ENCODE results near the gene CCDC152.
"Not testable (repeated sequence)": the region's sequence is repeated elsewhere in the genome, so short reads cannot be mapped to it uniquely, and the experiment has no call there.

CCDC152 gene

DNA sequence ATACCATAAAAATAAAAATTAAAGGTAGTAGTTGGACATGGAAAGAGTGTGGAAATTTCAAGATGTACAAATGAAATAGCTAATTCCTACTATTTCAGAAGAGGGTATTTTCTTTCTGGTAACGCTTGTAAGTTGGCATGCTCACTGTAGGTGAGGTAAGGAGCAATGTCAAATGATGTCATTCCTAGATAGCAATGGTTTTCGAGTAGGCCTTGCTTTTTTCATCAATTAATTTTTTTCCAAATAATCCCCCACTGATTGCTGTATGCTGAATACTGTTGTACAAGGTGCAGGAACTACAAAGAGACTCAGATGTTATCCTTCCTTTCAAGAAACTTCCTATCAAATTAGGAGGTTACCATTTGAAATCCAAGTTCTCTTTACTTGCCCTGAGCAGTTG lies 56.0 kb downstream of the CCDC152 start:
- DNase-seq (ENCODE audit: low spot score): peak; percentile 37

DNA sequence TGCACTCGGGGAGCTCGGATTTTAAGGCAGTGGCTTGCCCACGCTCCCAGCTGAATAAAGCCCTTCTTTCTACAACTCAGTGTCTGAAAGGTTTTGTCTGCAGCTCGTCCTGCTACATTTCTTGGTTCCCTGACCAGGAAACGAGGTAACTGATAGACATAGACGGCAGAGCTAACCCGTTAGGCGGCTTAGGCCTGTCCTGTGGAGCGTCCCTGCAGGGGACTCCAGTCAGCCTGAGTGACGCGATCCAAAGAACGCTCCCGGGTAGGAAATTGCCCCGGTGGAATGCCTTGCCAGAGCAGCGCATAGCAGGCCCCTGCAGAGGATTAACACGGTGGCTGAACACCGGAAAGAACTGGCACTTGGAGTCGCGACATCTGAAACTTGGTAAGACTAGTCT lies 56.9 kb downstream of the CCDC152 start:
- peak; percentile 60 for DNase-seq (ENCODE audit: low spot score)

- not testable (repeated sequence) for DNase-seq (ENCODE audit: low spot score)
These were observed 59.9 kb downstream of the CCDC152 start for GRCh38 chr5:42816546-42816945.

- no peak for DNase-seq (ENCODE audit: low spot score)
These were observed 63.1 kb downstream of the CCDC152 start for GRCh38 chr5:42819745-42820144.

- DNase-seq (ENCODE audit: low spot score): no peak
These were observed 65.9 kb downstream of the CCDC152 start for GRCh38 chr5:42822548-42822947.

GRCh38 chr5:42824347-42824976 lies 67.8 kb downstream of the CCDC152 start:
- no peak for DNase-seq (ENCODE audit: low spot score)

- no peak for DNase-seq (ENCODE audit: low spot score)
These were observed 69.0 kb downstream of the CCDC152 start for GRCh38 chr5:42825422-42826148.

DNA sequence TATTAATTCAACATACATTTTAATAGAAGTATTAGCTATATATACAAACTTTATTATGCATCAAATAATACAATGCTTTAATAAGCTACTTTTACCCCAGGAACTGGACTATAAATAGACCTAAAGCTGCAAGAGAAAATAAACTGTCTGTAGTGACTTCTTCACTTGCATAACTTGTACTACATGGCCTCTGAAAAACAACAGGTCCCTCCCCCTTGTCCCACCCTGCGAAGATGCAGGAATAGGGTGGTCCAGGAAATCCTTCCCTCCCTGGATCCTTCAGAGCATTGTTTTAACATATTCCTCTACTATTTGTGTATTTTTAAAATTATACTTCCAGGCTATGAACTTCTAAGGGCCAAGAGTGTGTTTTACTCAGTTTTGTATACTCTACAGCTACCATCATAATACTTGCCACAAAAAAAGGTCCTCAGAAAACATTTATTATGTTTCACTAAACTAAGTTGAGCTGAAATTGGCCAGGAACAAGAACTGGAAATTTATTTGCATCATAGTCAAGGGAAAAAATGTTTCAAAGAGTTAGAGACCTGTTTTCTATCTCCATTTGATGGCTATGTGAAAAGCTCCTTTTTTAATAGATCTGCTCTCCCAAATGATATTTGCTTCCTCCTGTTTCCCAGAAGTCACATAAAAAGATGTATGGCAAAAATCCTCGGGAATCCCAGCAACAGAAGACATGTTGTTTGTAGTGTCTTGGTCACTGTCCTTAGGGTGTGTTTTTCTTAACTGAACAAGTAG lies 70.3 kb downstream of the CCDC152 start:
- DNase-seq (ENCODE audit: low spot score): no peak

GRCh38 chr5:42828671-42829070 lies 72.1 kb downstream of the CCDC152 start:
- no peak for DNase-seq (ENCODE audit: low spot score)

DNA sequence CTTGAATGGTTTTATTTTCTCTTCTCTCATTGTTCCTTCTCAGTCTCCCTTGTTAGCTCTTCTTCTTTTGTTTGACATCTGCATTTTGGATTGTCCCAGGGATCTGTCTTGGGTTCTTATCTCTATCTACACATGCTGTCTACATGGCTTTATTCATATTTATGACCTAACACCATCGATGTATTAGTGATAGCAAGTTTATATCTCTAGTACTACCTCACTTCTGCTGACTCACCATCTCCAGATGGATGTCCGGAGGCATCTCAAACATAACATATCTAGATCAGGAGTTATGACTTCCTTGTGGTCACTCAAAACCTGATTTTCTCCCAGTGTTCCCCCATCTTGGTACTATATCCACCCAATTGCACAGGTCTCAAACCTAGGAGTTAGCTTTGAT lies 74.3 kb downstream of the CCDC152 start:
- DNase-seq (ENCODE audit: low spot score): no peak

GRCh38 chr5:42832060-42832459 lies 75.4 kb downstream of the CCDC152 start:
- no peak for DNase-seq (ENCODE audit: low spot score)

DNA sequence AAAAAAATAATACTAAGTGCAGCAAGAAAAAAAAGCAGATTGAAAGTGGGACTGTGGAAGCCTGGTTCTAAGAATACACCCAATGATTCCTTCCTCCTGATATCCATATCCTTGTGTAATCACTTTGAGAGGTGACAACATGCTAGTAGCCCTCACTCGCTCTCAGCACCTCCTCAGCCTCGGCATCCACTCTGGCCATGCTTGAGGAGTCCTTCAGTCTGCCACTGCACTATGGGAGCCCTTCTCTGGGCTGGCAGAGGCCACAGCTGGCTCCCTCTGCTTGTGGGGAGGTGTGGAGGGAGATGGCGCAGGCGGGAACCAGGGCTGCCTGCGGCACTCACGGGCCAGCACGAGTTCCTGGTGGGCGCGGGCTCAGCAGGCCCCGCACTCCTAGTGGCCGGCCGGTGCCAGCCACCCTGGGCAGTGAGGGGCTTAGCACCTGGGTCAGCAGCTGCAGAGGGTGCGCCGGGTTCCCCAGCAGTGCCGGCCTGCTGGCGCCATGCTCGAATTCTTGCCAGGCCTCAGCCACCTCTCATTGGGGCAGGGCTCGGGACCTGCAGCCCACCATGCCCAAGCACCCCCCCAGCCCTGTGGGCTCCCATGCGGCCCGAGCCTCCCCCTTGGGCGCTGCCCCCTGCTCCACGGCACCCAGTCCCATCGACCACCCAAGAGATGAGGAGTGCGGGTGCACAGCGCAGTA lies 79.6 kb downstream of the CCDC152 start:
- no peak for DNase-seq (ENCODE audit: low spot score)

GRCh38 chr5:42837601-42838000 lies 81.0 kb downstream of the CCDC152 start:
- no peak for DNase-seq (ENCODE audit: low spot score)

DNA sequence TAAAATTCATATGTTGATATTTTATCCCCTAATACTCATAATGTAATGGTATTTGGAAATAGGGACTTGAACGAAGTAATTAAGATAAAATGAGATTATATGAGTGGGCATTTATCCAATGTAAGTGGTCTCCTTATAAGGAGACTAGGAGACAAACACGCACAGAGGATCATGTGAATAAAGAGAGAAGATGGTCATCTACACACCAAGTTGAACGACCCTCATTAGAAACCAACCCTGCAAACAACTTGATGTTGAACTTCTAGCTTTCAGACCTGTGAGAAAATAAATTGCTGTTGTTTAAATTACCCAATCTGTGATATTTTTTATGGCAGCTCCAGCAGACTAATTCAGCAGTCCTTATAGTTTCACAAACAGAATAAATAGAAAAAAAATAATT lies 82.6 kb downstream of the CCDC152 start:
- DNase-seq (ENCODE audit: low spot score): no peak

- peak; percentile 43 for DNase-seq (ENCODE audit: low spot score)
These were observed 83.7 kb downstream of the CCDC152 start for GRCh38 chr5:42840269-42840668.

GRCh38 chr5:42840842-42841567 lies 84.4 kb downstream of the CCDC152 start:
- no peak for DNase-seq (ENCODE audit: low spot score)

- DNase-seq (ENCODE audit: low spot score): no peak
These were observed 86.5 kb downstream of the CCDC152 start for GRCh38 chr5:42842921-42843641.

DNA sequence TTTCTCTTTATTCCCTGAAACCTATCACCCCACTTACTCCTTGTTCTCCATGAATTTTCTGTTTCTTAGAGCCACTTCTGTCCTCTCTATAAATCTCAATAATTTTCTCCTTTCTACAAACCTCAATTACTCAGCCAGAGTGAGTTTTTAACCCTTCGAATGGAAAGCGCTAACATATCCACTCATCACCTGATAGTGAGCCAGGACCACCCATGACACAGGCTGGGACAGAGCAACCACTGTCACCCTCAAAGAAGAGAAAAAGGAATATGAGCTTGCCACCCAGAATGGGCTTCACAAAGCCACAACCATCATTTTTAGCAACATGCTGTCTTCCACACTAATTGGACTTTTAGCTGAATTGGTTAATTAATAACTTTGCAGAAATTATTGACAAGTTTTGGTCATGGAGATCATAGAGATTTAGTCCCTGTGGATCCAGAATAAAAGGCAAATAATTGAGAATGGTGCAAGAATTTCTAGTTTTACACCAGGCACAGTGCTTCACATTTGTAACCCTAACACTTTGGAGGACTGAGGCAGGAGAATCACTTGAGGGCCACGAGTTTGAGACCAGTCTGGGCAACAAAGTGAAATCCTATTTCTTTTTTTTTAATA lies 87.2 kb downstream of the CCDC152 start:
- no peak for DNase-seq (ENCODE audit: low spot score)

DNA sequence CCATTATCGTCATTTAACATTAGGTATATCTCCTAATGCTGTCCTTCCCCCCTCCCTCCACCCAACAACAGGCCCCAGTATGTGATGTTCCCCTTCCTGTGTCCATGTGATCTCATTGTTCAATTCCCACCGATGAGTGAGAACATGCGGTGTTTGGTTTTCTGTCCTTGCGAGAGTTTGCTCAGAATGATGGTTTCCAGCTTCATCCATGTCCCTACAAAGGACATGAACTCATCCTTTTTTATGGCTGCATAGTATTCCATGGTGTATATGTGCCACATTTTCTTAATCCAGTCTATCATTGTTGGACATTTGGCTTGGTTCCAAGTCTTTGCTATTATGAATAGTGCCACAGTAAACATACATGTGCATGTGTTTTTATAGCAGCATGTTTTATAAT lies 87.8 kb downstream of the CCDC152 start:
- not testable (repeated sequence) for DNase-seq (ENCODE audit: low spot score)

DNA sequence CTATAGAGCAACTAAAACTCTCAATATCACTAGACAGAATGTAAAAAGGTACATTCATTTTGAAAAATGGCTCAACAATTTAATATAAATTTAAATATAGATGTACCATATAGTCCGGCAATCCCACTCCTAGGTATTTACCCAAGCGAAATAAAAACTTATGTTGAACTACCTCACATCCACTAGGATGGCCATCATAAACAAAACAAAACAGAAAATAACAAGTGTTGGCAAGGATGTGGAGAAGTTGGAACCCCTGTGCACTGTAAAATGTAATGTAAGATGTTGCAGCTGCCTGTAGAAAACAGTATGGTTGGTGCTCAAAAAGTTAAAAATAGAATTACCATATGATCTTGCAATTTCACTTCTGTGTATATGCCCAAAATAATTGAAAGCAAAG lies 91.9 kb downstream of the CCDC152 start:
- no peak for DNase-seq (ENCODE audit: low spot score)

- no peak for DNase-seq (ENCODE audit: low spot score)
These were observed 94.9 kb downstream of the CCDC152 start for GRCh38 chr5:42851481-42851880.
